KMS-11 (cell line): ENCODE data around the gene KIF6.

ENCODE experiments used
- H2AFZ ChIP-seq: fragments of 200-600 bp; sonication (generic); 2 replicates; pipeline ENCODE4 v1.6.1; 2016; ENCODE audit warnings: antibody characterized with exemption, mixed run types, low read depth
- H3K27ac ChIP-seq: fragments of 200-600 bp; sonication (generic); 2 replicates; pipeline ENCODE4 v1.6.1; 2016; ENCODE audit warnings: mild to moderate bottlenecking, mixed run types
- H3K27me3 ChIP-seq: fragments of 200-600 bp; sonication (generic); 2 replicates; pipeline ENCODE4 v1.6.1; 2017; ENCODE audit warnings: mild to moderate bottlenecking, low read depth, mixed run types, moderate library complexity; ENCODE audit not compliant: insufficient read depth
- H3K36me3 ChIP-seq: fragments of 200-600 bp; sonication (generic); 2 replicates; pipeline ENCODE4 v1.6.1; 2017; ENCODE audit warnings: mild to moderate bottlenecking, mixed run types; ENCODE audit not compliant: insufficient read depth
- H3K4me1 ChIP-seq: fragments of 200-600 bp; sonication (generic); 2 replicates; pipeline ENCODE4 v1.6.1; 2016; ENCODE audit warnings: mild to moderate bottlenecking, low read depth, mixed run types; ENCODE audit not compliant: poor library complexity, severe bottlenecking
- H3K4me2 ChIP-seq: fragments of 200-600 bp; sonication (generic); 2 replicates; pipeline ENCODE4 v1.7.0; 2016; ENCODE audit warnings: mild to moderate bottlenecking, mixed run types
- H3K4me3 ChIP-seq: fragments of 200-600 bp; sonication (generic); IDR thresholded peaks from 2 replicates; pipeline ENCODE4 v1.6.1; 2017; ENCODE audit warnings: low read depth, low read length, mixed read lengths; ENCODE audit not compliant: insufficient read depth
- H3K79me2 ChIP-seq: fragments of 200-600 bp; sonication (generic); 2 replicates; pipeline ENCODE4 v1.6.1; 2016; ENCODE audit warnings: low read depth, mixed run types; ENCODE audit not compliant: insufficient read depth
- H3K9ac ChIP-seq: fragments of 200-600 bp; sonication (generic); 2 replicates; pipeline ENCODE4 v1.6.1; 2016; ENCODE audit warnings: mild to moderate bottlenecking, mixed run types
- H4K20me1 ChIP-seq: fragments of 200-600 bp; sonication (generic); 2 replicates; pipeline ENCODE4 v1.6.1; 2016; ENCODE audit warnings: mild to moderate bottlenecking, mixed run types; ENCODE audit not compliant: insufficient read depth
- CTCF ChIP-seq: fragments of 200-600 bp; sonication (generic); conservative IDR thresholded peaks from 2 replicates; pipeline ENCODE4 v1.6.1; 2017; ENCODE audit warnings: low read depth, mild to moderate bottlenecking, antibody characterized with exemption, low read length, moderate library complexity, mixed read lengths

KIF6 gene

GRCh38 chr6:39696986-39697788 is 28.0 kb downstream of the KIF6 start:
- Histone ChIP-seq H4K20me1 (no peaks in the 10 kb centered on the region), H3K4me3 (no peak overlapping the region), H3K4me1 (no peaks in the 10 kb centered on the region), H3K27me3 (no peaks in the 10 kb centered on the region), H3K4me2 (no peak overlapping the region), H2AFZ (no peak overlapping the region), H3K79me2 (no peaks in the 10 kb centered on the region), H3K27ac (no peak overlapping the region), H3K36me3 (no peaks in the 10 kb centered on the region), H3K9ac (no peak overlapping the region)
- TF ChIP-seq CTCF: no peak

GRCh38 chr6:39695447-39695846 is 29.8 kb downstream of the KIF6 start:
- Histone ChIP-seq H2AFZ (no peak overlapping the region), H3K9ac (no peak overlapping the region), H3K4me2 (no peak overlapping the region), H3K79me2 (no peaks in the 10 kb centered on the region), H3K27me3 (no peaks in the 10 kb centered on the region), H4K20me1 (no peaks in the 10 kb centered on the region), H3K4me3 (no peak overlapping the region), H3K36me3 (no peaks in the 10 kb centered on the region), H3K4me1 (no peaks in the 10 kb centered on the region), H3K27ac (no peak overlapping the region)
- TF ChIP-seq CTCF: no peak

- Histone ChIP-seq H3K27ac (no peak overlapping the region), H2AFZ (no peak overlapping the region), H3K79me2 (no peaks in the 10 kb centered on the region), H3K4me3 (no peak overlapping the region), H4K20me1 (no peaks in the 10 kb centered on the region), H3K4me2 (no peak overlapping the region), H3K36me3 (no peaks in the 10 kb centered on the region), H3K27me3 (no peaks in the 10 kb centered on the region), H3K9ac (no peak overlapping the region), H3K4me1 (no peaks in the 10 kb centered on the region)
- TF ChIP-seq CTCF: no peak
Measured at GRCh38 chr6:39693206-39693605, 32.0 kb downstream of the KIF6 start.

GRCh38 chr6:39688494-39688893 is 36.7 kb downstream of the KIF6 start:
- H3K4me2 ChIP-seq: no peak overlapping the region
- no peaks in the 10 kb centered on the region for H3K4me1 ChIP-seq
- H3K79me2 ChIP-seq: no peaks in the 10 kb centered on the region
- no peak overlapping the region for H3K9ac ChIP-seq
- H3K27ac ChIP-seq: no peak overlapping the region
- no peak overlapping the region for H2AFZ ChIP-seq
- no peaks in the 10 kb centered on the region for H3K36me3 ChIP-seq
- no peak for TF ChIP-seq CTCF
- no peaks in the 10 kb centered on the region for H4K20me1 ChIP-seq
- no peak overlapping the region for H3K4me3 ChIP-seq
- H3K27me3 ChIP-seq: no peaks in the 10 kb centered on the region
